Measurements from ENCODE around the gene GNL3.
A peak's percentile ranks its signal among the peaks of the same experiment; 100 is the strongest.

GNL3 gene

DNA sequence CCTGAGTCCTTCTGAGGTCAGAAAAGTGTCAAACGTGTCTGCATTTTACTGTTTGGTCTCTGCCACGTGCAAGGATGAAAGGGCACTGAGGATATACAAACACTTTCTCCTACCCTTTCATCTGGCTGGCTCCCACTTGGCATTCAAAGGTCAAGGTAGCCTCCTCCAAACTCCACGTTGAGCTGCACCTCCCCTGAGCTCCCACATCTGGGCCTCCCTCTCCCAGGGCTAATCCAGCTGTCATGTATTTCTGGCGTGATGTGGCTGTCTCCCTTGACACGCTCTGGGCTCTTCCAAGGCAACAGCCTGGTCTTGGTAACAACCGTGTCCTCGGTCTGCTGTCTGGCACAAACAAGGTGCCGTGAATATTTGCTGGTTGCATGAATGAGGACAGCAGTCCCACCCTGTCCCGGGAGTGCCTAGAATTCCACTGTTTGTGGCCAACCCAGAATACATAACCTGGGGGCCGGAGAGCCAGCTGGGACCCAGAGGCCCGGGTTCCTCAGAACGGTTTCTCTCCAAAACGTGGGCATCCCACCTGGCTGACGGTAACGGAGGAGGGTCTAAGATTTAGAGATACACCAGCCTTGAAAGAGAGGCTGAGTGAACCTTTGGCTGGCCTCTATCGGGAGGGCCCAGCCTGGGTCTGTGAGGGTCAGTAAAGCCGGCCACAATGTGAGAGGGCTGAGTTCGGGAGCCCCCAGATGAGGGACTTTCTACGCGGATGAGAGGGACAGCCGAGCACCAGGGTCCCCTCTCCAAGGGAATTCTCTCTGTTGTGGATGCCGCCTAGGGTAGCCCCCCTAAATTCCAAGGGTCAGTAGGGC is 19.0 kb downstream of the GNL3 start:
- Mint-ChIP-seq H3K9me3 (no peaks in the 10 kb centered on the region), H3K27ac (peak overlapping the region; percentile 93), H3K27me3 (no peaks in the 10 kb centered on the region), H3K4me3 (peak overlapping the region; percentile 94), H3K36me3 (peaks cover 1% of the 10 kb centered on the region), H3K4me1 (peaks cover 44% of the 10 kb centered on the region)

- Mint-ChIP-seq H3K27me3 (no peaks in the 10 kb centered on the region), H3K4me1 (peaks cover 41% of the 10 kb centered on the region), H3K9me3 (no peaks in the 10 kb centered on the region), H3K27ac (peak overlapping the region; percentile 93), H3K36me3 (peaks cover 1% of the 10 kb centered on the region), H3K4me3 (peak overlapping the region; percentile 94)
Measured at GRCh38 chr3:52705438-52705687, 19.5 kb downstream of the GNL3 start.

GRCh38 chr3:52705688-52706686 is 20.2 kb downstream of the GNL3 start, which contains the start of the genes GLT8D1 and SPCS1:
Gene GLT8D1 (minus strand): TSS chr3:52705791. CDS start chr3:52700460, 5,331 bp downstream.
Gene SPCS1 (plus strand): TSS chr3:52706106. CDS start chr3:52706247, 141 bp downstream.
- no peaks in the 10 kb centered on the region for H3K27me3 Mint-ChIP-seq
- peaks cover 41% of the 10 kb centered on the region for H3K4me1 Mint-ChIP-seq
- peaks cover 1% of the 10 kb centered on the region for H3K36me3 Mint-ChIP-seq
- H3K27ac Mint-ChIP-seq: peak within 1 kb of the TSS; percentile 96
- H3K9me3 Mint-ChIP-seq: no peaks in the 10 kb centered on the region
- peak within 1 kb of the TSS; percentile 94 for H3K4me3 Mint-ChIP-seq

- Mint-ChIP-seq H3K27ac (peak overlapping the region; percentile 57), H3K4me3 (peak overlapping the region; percentile 84), H3K9me3 (no peaks in the 10 kb centered on the region), H3K36me3 (peaks cover 1% of the 10 kb centered on the region), H3K4me1 (peaks cover 34% of the 10 kb centered on the region), H3K27me3 (no peaks in the 10 kb centered on the region)
Measured at GRCh38 chr3:52707585-52707984, 21.8 kb downstream of the GNL3 start.

DNA sequence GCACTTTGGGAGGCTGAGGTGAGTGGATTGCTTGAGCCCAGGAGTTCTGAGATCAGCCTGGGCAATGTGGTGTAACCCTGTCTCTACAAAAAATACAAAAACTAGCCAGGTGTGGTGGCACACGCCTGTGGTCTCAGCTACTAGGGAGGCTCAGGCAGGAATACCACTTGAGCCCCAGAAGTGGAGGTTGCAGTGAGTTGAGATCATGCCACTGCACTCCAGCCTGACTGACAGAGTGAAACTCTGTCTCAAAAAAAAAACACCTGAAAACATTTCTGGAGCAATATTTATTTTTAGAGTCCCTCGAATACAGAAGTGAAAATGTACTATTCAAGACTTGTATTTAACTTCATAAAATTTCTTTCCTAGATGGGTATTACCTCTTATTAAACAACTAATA is 24.7 kb downstream of the GNL3 start:
- H3K27ac Mint-ChIP-seq: no peak overlapping the region
- H3K27me3 Mint-ChIP-seq: no peaks in the 10 kb centered on the region
- H3K36me3 Mint-ChIP-seq: peaks cover 1% of the 10 kb centered on the region
- peaks cover 17% of the 10 kb centered on the region for H3K4me1 Mint-ChIP-seq
- H3K4me3 Mint-ChIP-seq: no peak overlapping the region
- H3K9me3 Mint-ChIP-seq: no peaks in the 10 kb centered on the region

DNA sequence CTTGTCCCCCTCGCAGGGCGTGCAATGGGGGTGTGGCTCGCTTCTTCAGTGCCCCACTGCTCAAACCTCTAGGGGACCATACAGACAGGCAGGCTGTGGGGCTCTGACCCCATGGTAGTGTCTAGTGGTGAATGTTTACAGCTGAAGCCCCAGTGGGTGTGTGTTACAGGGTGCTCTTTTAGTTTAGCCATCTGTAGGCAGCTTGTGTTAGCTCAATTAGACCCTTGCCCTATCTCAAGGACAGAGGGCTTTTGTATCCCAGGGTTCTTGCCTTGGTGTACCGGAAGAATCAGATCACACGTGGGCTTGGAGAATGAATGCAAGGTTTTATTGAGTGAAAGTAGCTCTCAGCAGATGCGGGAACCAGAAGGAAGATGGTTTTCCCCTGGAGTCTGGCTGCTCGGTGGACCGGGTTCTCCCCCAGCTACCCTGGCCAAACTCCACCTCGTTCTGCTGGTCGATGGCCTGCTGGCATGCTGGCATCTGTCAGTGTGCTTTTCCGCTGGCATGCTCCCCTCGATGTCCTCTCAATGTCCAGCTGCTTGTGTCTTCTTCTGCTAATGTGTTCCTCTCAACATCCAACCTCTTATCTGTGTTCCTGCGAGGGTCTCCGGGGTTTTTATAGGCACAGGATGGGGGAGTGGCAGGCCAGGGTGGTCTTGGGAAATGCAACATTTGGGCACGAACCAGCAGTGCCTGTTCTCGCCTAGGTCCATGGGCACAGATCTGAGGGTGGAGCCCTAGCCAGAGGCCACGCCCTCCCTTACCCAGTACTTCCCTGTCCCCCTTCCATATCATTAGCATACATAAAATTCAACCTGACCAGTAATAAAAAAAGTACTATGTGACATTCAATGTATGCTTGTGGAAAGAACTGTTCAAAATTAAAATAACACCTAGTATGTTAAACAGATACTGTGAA is 26.7 kb downstream of the GNL3 start:
- Mint-ChIP-seq H3K9me3 (no peaks in the 10 kb centered on the region), H3K4me3 (no peak overlapping the region), H3K27ac (peak overlapping the region; percentile 83), H3K4me1 (peaks cover 14% of the 10 kb centered on the region), H3K27me3 (no peaks in the 10 kb centered on the region), H3K36me3 (peaks cover 4% of the 10 kb centered on the region)

DNA sequence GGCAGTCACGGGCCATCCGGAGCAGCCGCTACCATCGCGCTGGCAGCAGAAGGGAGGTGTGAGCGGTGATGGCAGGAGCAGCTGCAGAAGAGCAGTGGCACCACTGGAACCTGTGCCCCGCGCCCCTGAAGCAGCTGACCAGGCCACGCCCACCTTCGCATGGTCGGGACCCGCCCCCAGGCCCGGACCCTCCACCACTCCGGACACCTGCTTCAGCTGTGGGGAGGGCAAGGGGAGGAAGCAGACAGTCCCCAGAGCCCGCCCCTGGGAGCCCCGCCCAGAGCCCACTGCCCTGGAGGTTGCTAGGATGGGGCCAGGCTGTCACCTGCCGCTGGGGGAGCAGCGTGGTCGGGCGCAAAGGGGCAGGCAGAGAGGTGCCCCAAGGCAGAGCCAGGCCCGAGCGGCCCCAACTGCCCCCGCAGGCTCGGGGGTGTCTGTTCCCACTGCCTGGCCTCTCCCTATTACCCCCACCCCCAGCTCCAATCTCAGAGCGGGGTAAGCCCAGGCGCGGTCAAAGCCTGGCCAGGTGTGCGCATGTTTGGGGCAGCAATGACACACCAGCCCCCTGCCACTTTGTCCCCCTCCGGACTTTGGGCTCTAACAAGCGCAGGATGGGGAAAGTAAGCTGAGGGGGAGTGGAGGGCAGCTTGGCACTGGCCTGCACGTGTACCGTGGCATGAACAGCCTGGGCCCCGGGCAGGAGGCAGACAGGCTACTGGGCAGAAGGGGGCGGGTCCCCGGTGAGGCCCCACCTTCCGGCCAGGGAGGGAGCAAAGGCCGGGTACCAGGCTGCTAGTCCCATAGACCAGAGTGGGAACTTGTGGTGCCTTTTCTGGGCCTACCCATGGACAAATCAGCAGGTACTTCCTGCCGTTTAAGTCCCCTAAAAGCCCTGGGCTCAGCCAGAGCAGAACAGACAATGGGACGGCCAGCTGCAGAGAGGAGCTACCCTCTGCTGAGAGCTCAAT is 28.8 kb downstream of the GNL3 start:
- Mint-ChIP-seq H3K4me3 (no peak overlapping the region), H3K27ac (no peak overlapping the region), H3K36me3 (peaks cover 6% of the 10 kb centered on the region), H3K27me3 (no peaks in the 10 kb centered on the region), H3K4me1 (peaks cover 5% of the 10 kb centered on the region), H3K9me3 (no peaks in the 10 kb centered on the region)

- Mint-ChIP-seq H3K27me3 (no peaks in the 10 kb centered on the region), H3K27ac (no peak overlapping the region), H3K4me3 (no peak overlapping the region), H3K9me3 (no peaks in the 10 kb centered on the region), H3K4me1 (peaks cover 17% of the 10 kb centered on the region), H3K36me3 (peaks cover 7% of the 10 kb centered on the region)
Measured at GRCh38 chr3:52715714-52716305, 30.0 kb downstream of the GNL3 start.

DNA sequence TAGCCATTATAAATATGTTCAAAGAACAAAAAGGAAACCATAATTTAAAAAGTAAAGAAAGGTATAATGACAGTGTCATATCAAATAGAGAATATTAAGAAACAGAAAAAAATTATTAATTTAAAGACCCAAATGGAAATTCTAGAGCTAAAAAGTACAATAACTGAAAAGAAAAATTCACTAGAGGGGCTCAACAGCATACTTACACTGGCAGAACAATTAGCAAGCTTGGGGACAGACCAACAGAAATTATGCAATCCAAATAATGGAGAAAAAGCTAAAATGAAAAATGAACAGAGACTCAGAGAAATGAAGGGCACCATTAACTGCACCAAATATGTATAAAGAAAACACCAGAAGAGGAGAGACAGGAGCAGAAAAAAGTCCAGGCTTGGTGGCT is 33.8 kb downstream of the GNL3 start:
- H3K4me1 Mint-ChIP-seq: peaks cover 35% of the 10 kb centered on the region
- H3K27ac Mint-ChIP-seq: peak overlapping the region; percentile 90
- no peaks in the 10 kb centered on the region for H3K27me3 Mint-ChIP-seq
- H3K36me3 Mint-ChIP-seq: peaks cover 9% of the 10 kb centered on the region
- no peaks in the 10 kb centered on the region for H3K9me3 Mint-ChIP-seq
- H3K4me3 Mint-ChIP-seq: no peak overlapping the region

GRCh38 chr3:52721002-52721729 is 35.3 kb downstream of the GNL3 start:
- Mint-ChIP-seq H3K27me3 (no peaks in the 10 kb centered on the region), H3K27ac (peak overlapping the region; percentile 86), H3K4me1 (peaks cover 35% of the 10 kb centered on the region), H3K9me3 (no peaks in the 10 kb centered on the region), H3K4me3 (peak overlapping the region; percentile 23), H3K36me3 (peaks cover 10% of the 10 kb centered on the region)

- peak overlapping the region; percentile 86 for H3K27ac Mint-ChIP-seq
- peaks cover 7% of the 10 kb centered on the region for H3K36me3 Mint-ChIP-seq
- H3K27me3 Mint-ChIP-seq: no peaks in the 10 kb centered on the region
Measured at GRCh38 chr3:52721730-52722008, 35.8 kb downstream of the GNL3 start.

GRCh38 chr3:52722491-52722890 is 36.7 kb downstream of the GNL3 start:
- H3K4me3 Mint-ChIP-seq: no peak overlapping the region
- peaks cover 8% of the 10 kb centered on the region for H3K36me3 Mint-ChIP-seq
- H3K27ac Mint-ChIP-seq: no peak overlapping the region
- peaks cover 31% of the 10 kb centered on the region for H3K4me1 Mint-ChIP-seq
- no peaks in the 10 kb centered on the region for H3K27me3 Mint-ChIP-seq
- no peaks in the 10 kb centered on the region for H3K9me3 Mint-ChIP-seq

More at GRCh38 chr3:52721730-52722008, 35.8 kb downstream of the GNL3 start:
- Mint-ChIP-seq H3K9me3 (no peaks in the 10 kb centered on the region), H3K4me1 (peaks cover 31% of the 10 kb centered on the region), H3K4me3 (no peak overlapping the region)

DNA sequence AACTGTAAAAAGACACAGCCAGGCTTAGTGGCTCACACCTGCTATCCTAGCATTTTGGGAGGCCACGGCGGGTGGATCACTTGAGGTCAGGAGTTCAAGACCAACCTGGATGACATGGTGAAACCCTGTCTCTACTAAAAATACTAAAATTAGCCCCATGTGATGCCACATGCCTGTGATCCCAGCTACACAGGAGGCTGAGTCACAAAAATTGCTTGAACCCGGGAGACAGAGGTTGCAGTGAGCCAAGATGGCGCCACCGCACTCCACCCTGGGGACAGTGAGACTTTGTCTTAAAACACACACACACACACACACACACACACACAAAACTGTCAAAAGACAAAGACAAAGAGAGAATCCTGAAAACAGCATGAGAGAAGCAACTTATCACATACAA is 38.1 kb downstream of the GNL3 start:
- Mint-ChIP-seq H3K4me1 (peaks cover 31% of the 10 kb centered on the region), H3K36me3 (peaks cover 11% of the 10 kb centered on the region), H3K27me3 (no peaks in the 10 kb centered on the region), H3K9me3 (no peaks in the 10 kb centered on the region), H3K27ac (no peak overlapping the region), H3K4me3 (no peak overlapping the region)
